Progenitor cell of endocrine pancreas (in vitro differentiated cells): ENCODE results near the gene PALLD. TPM values are rescaled to one million over a fixed set of nuclear protein-coding genes. Genes with fewer than 3 reads are reported as not detected.
"Not testable (repeated sequence)": the region's sequence is repeated elsewhere in the genome, so short reads cannot be mapped to it uniquely, and the experiment has no call there.

Experiments used
- DNase-seq: peaks from one replicate; pipeline ENCODE4 v3.0.0; 2021; ENCODE audit warnings: low spot score; ENCODE audit not compliant: unreplicated experiment
- H3K27ac Mint-ChIP-seq: 2 replicates; pipeline ENCODE4 v1.8.0; 2021; ENCODE audit warnings: mild to moderate bottlenecking, moderate library complexity, mixed read lengths
- H3K27me3 Mint-ChIP-seq: 2 replicates; pipeline ENCODE4 v1.8.0; 2021; ENCODE audit warnings: mixed read lengths
- H3K36me3 Mint-ChIP-seq: 2 replicates; pipeline ENCODE4 v1.8.0; 2022; ENCODE audit warnings: mixed read lengths; ENCODE audit not compliant: insufficient read depth
- H3K4me1 Mint-ChIP-seq: 2 replicates; pipeline ENCODE4 v1.8.0; 2021; ENCODE audit warnings: low read depth, mixed read lengths
- H3K4me3 Mint-ChIP-seq: 2 replicates; pipeline ENCODE4 v1.8.0; 2021; ENCODE audit warnings: low read depth, mild to moderate bottlenecking, moderate library complexity, mixed read lengths
- H3K9me3 Mint-ChIP-seq: 2 replicates; pipeline ENCODE4 v1.8.0; 2021; ENCODE audit warnings: low read depth, mixed read lengths
- long read RNA-seq: library from polyadenylated mRNA; unstranded; transcript quantifications from one replicate; pipeline ENCODE4 v2.0.0, GENCODE V29; 2020
- total RNA-seq: library from RNA; stranded (reverse); gene quantifications from 2 replicates; pipeline ENCODE4 v1.2.1, GENCODE V29; 2021
- TF ChIP-seq, protein P1 (sequence below): fragments of 200-600 bp; sonication (generic); IDR thresholded peaks from one replicate; pipeline ENCODE4 v1.5.0; 2021; ENCODE audit warnings: antibody characterized with exemption, mild to moderate bottlenecking; ENCODE audit not compliant: unreplicated experiment

The PALLD gene
- 43.2 and 46.5 TPM in 2 replicates for total RNA-seq
- long read RNA-seq, partial matches to known transcripts = 9 of 24 reads
- long read RNA-seq, other reads (novel, unspliced or antisense) = 12 of 24 reads

DNA sequence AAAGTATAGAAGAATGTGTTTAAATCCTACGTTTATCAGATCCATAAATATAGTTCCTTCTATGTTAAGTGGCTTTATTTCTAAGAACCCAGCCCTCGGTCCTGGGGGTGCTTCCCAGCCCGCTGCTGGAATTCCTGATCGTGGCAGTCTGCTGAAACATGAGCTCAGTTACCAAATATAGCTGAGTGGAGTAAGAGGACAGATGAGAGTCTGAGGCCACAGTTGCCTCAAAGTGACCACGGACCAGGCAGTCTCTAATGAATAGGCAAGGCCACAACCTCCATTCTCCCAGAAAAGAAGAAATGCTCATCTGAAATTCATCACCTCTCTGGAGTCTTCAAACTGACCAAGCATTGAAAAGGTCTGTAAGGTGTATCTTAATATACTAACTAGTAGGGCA, at the start of gene PALLD:
TSS of gene PALLD (plus strand) at position 219 of the 400 bp plus-strand sequence.
- Mint-ChIP-seq H3K4me1 (peaks cover 7% of the 10 kb centered on the region), H3K36me3 (no peaks in the 10 kb centered on the region), H3K27me3 (peaks cover 31% of the 10 kb centered on the region), H3K4me3 (no peak within 1 kb of the TSS), H3K27ac (no peak within 1 kb of the TSS), H3K9me3 (no peaks in the 10 kb centered on the region)
- TF ChIP-seq, protein P1, sequence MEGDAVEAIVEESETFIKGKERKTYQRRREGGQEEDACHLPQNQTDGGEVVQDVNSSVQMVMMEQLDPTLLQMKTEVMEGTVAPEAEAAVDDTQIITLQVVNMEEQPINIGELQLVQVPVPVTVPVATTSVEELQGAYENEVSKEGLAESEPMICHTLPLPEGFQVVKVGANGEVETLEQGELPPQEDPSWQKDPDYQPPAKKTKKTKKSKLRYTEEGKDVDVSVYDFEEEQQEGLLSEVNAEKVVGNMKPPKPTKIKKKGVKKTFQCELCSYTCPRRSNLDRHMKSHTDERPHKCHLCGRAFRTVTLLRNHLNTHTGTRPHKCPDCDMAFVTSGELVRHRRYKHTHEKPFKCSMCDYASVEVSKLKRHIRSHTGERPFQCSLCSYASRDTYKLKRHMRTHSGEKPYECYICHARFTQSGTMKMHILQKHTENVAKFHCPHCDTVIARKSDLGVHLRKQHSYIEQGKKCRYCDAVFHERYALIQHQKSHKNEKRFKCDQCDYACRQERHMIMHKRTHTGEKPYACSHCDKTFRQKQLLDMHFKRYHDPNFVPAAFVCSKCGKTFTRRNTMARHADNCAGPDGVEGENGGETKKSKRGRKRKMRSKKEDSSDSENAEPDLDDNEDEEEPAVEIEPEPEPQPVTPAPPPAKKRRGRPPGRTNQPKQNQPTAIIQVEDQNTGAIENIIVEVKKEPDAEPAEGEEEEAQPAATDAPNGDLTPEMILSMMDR = no peak
- no peak for DNase-seq

DNA sequence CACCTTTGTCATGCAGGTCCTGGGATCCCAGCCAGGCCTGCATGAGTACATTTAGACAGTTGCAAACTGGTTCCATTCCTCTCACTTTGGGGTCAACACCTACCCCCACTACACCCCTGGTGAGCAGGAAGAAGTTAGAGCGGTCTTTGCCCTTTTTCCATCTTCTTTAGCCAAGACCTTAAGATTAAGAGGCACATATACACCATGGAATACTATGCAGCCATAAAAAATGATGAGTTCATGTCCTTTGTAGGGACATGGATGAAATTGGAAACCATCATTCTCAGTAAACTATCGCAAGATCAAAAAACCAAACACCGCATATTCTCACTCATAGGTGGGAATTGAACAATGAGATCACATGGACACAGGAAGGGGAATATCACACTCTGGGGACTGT, 47.8 kb upstream of the PALLD start:
- not testable (repeated sequence) for H3K27ac Mint-ChIP-seq, H3K4me1 Mint-ChIP-seq, H3K4me3 Mint-ChIP-seq, DNase-seq, H3K9me3 Mint-ChIP-seq, H3K36me3 Mint-ChIP-seq, H3K27me3 Mint-ChIP-seq

DNA sequence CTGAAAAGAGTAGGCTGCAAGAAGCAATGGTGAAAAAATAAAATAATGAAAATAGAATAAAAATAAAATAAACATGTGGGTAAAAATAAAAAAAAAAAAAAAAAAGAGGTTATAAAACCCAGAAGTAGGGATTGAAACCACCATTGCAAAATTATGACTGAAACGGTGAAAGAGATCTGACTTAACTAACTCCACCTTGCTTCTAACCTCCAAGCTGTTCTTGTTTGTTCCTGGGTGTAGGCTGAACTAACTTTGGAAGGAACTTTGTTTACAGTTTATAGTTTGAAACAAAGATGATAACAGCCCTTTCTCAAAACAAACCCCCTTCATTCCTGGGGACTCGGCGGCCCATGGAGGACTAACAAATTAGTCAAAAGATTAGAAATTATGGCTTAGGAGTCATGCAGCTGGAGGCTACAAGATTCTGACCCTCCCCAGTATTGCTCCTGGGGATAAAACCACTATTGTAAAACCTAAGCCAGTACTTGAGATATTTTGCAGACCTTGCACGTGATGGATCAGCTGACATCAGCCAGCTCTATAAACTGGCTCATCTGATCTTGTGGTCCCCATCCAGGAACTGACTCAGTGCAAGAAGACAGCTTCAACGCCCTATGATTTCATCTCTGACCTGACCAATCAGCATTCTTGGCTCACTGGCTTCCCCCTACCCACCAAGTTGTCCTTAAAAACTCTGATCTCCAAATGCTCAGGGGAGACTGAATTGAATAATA, 47.0 kb upstream of the PALLD start:
- H3K27me3 Mint-ChIP-seq = no peaks in the 10 kb centered on the region
- H3K36me3 Mint-ChIP-seq = no peaks in the 10 kb centered on the region
- H3K4me3 Mint-ChIP-seq = no peak overlapping the region
- no peaks in the 10 kb centered on the region for H3K9me3 Mint-ChIP-seq
- H3K4me1 Mint-ChIP-seq = peaks cover 3% of the 10 kb centered on the region
- H3K27ac Mint-ChIP-seq = peak overlapping the region; percentile 40
- TF ChIP-seq, protein P1 = no peak
- no peak for DNase-seq

DNA sequence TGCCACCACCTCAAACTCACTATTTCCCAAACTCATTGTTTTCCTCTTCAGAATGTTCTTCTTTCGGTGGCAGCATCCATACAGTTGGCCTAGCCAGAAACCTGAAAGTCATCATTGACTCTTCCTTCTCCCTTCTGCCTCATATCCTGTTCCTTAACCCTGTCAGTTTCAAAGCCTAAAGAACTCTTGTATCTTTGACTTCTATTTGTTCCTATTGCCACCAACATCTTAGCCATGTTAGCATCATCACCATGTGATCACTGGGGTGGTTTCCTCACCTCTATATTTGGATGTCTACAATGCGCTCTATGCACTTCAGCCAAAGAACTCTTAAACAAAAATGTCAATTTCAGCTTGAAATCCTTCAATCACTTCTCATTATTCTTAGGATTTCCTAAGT, 45.5 kb upstream of the PALLD start:
- Mint-ChIP-seq H3K4me1 (peaks cover 3% of the 10 kb centered on the region), H3K27ac (no peak overlapping the region), H3K27me3 (no peaks in the 10 kb centered on the region), H3K4me3 (no peak overlapping the region), H3K36me3 (no peaks in the 10 kb centered on the region), H3K9me3 (no peaks in the 10 kb centered on the region)
- TF ChIP-seq, protein P1 = no peak
- no peak for DNase-seq

DNA sequence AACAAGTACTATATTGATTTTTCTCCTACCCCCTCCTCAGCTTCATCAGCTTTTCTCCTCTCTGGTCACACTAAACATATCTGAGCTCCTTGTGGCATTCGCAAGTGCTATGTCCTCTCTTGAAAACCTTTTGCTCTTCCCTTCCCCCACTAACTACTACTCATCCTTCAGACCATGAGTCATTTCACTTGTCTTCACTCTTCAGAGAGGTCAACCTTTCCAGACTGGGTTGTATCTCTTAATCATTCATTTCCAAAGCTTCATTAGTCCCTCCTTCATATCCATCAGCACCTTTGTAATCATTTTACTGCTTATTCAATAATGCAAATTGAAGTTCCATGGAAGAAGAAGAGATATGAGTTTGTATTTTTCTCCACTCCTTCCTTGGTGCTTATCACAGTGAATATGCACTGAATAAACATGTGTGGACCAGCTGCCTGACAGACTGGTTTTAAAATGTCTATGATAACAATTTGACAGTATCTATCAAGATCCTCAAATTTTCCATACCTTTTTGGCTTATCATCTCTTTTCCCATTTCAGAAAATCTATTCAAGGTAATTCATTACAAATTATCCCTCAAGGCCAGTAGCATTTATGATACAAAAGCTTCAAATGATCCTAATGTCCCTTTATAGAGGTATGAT, 45.0 kb upstream of the PALLD start:
- Mint-ChIP-seq H3K36me3 (no peaks in the 10 kb centered on the region), H3K27ac (no peak overlapping the region)

More for the DNA sequence above, 45.0 kb upstream of the PALLD start:
- TF ChIP-seq, protein P1 = no peak
- Mint-ChIP-seq H3K9me3 (no peaks in the 10 kb centered on the region), H3K4me3 (no peak overlapping the region), H3K4me1 (peaks cover 3% of the 10 kb centered on the region), H3K27me3 (no peaks in the 10 kb centered on the region)
- DNase-seq = no peak
